ENCODE results near the gene IPO13. TPM values are rescaled to one million over a fixed set of nuclear protein-coding genes. Genes with fewer than 3 reads are reported as not detected.

Gene IPO13
- total RNA-seq, 2 experiments from 2014 or later: 25.3 to 29.4 TPM

DNA sequence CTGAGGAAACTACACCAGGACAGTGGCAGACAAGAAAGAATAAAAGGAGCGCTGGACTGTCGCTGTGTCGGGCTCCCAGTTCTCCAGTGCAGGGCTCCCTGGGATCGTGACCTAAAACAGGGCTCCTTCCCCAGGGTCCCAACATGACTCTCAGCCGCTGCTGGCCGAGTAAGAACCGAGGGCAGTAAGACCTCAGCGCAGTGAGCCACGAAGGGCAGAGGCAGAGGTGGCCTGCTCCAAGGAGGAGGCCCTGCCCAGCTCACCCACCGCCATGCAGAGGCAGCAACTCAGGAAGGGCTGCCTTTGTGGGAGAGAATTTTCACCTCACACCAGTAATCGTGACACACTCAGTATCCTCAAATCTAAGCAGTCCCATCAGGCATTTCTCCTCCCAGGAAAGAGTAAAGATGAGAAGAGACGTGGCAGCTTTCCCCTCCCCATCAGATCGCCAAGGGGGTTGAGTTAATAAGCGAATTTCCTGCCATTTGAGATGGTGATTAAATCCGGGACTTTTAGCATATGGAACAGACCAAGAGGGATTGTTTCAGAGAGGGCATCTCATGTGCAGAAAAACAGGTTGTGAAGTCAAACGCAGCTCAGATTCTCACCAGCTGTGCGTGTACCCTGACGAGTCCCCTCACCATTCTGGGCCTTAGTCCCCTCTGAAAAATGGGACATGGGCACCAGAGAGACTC, 32.9 kb upstream of the IPO13 start:
- Mint-ChIP-seq H3K27me3 (no peaks in the 10 kb centered on the region), H3K27ac (no peak overlapping the region), H3K4me3 (no peak overlapping the region), H3K4me1 (no peaks in the 10 kb centered on the region), H3K9me3 (ENCODE audit: low read depth) (no peaks in the 10 kb centered on the region), H3K36me3 (no peaks in the 10 kb centered on the region)
- ATAC-seq (no peak), DNase-seq (no peak)
- CTCF ChIA-PET: no interaction called here

DNA sequence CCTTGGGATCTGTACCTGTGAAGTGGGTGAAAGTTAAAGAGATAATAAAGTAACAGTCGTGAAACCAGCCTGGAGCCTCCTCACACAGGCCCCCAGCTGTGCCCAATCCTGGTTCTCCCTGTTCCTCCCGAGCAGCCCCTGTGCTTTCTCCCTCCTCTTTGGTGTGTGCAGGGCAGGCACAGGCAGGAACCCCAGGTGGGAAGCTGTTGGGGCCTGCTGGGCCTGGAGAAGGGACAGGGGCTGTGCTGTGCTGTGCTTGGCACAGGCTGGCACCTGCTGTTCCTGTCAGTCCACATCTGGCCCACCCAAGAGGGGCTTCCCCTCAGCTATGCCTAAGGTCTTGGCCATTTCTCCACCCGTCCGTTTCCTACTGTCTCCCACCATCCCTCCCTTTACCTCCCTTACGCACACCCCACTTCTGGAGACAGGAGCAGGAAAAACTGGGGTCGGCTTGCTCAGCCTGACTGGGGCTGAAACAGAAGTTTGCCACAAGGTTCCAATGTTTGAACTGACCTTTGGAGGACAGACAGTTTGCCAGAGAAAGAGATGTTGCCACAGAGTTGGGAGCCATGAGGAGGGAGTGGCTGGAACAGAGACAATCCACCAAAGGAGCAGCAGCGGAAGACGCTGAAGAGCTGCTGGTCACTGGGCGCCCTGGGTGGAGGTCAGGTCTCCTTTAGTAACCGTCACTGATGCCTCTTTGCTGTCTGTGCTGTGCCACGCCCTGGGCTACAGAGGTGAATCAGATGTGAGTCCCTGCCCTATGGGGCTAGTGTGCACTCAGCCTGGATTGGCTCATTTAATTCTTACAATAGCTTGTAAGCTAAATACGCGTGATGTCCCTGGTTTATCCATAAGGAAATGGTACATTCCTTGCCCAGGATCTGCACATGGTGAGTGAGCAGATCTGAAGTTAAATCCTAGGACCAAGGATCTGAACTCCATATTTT, 31.9 kb upstream of the IPO13 start:
- Mint-ChIP-seq H3K4me1 (peaks cover 7% of the 10 kb centered on the region), H3K27ac (no peak overlapping the region), H3K9me3 (ENCODE audit: low read depth) (no peaks in the 10 kb centered on the region), H3K27me3 (no peaks in the 10 kb centered on the region), H3K36me3 (no peaks in the 10 kb centered on the region), H3K4me3 (no peak overlapping the region)
- CTCF ChIA-PET: interaction anchor here (1.5 kb wide), 1 partner anchor 152 kb away, joined by 4 read pairs; no protein-coding TSS in a partner anchor
- DNase-seq: no peak
- no peak for ATAC-seq

DNA sequence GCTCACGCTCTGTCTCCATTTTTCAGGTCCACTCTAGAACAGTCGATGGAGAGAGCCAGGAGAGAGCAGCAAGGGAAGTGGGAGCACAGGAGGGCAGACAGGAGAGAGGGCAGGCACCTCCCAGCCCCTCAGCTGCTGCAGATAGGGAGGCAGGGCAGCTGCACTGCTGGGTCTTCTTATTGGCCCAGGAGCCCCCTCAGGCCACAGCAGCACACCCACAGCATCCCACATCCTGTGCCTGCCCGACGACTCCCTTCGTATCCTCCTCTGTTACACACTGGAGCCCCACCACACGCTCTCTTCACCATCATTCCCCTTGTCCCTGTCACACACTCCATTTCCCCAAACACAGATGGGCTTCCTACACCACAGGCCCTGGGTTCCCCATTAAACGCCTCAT, 26.8 kb upstream of the IPO13 start:
- ATAC-seq (peak; percentile 12), DNase-seq (no peak)
- Mint-ChIP-seq H3K36me3 (no peaks in the 10 kb centered on the region), H3K27ac (peak overlapping the region; percentile 14), H3K4me1 (peaks cover 11% of the 10 kb centered on the region), H3K9me3 (ENCODE audit: low read depth) (no peaks in the 10 kb centered on the region), H3K4me3 (no peak overlapping the region), H3K27me3 (no peaks in the 10 kb centered on the region)
- CTCF ChIA-PET: interaction anchor here (1.0 to 2.9 kb wide), 2 partner anchors 14 to 157 kb away, joined by 6 to 11 read pairs; partner anchors contain the start of gene ARTN

DNA sequence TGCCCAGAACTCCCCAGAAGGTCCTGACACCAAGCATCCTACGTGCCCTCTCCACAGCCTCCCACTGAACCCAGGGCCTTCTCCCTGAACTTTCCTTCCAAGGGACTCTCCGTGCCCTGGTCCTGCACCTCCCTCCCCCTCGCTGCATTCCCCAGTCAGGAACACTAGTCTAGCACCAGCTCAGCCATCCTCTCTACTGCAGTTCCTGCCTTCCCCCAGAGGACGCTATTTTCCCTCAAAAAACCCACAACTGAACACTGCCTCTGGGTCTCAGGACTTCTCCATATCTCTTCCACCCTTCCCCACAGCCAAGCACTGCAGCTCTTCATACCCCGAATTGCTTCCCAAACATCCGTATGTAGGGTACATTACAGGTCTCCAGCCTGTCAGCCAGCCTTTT, 25.7 kb upstream of the IPO13 start:
- no peak overlapping the region for H3K27ac Mint-ChIP-seq
- ATAC-seq (no peak), DNase-seq (no peak)
- no peaks in the 10 kb centered on the region for H3K9me3 Mint-ChIP-seq (ENCODE audit: low read depth)
- H3K36me3 Mint-ChIP-seq: no peaks in the 10 kb centered on the region
- H3K4me1 Mint-ChIP-seq: peaks cover 11% of the 10 kb centered on the region
- H3K27me3 Mint-ChIP-seq: no peaks in the 10 kb centered on the region
- CTCF ChIA-PET: interaction anchor here (2.9 kb wide), 1 partner anchor 13 kb away, joined by 11 read pairs; the partner anchor contains the start of gene ARTN
- H3K4me3 Mint-ChIP-seq: no peak overlapping the region

DNA sequence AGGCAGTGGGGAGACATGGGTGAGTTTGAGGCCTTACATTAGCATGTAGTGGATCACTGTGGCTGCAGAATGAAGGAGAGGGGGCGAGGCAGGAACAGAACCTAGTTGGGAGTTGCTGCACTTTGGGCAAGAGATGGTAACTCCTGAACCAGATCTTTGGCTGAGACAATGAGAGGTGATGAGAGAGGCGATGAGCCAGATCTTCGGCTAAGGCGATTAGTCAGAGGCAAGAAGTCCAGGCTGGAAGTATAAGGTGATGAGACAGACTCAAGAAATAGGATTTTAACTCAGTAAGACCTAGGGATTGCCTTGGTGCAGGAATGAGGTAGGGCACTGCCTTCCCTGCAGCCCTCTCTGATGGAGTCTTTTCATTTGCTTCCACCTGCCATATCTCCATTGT, 22.2 kb upstream of the IPO13 start:
- DNase-seq (no peak), ATAC-seq (no peak)
- H3K4me1 Mint-ChIP-seq: peaks cover 7% of the 10 kb centered on the region
- H3K9me3 Mint-ChIP-seq (ENCODE audit: low read depth): no peaks in the 10 kb centered on the region
- H3K27me3 Mint-ChIP-seq: no peaks in the 10 kb centered on the region
- H3K36me3 Mint-ChIP-seq: no peaks in the 10 kb centered on the region
- H3K27ac Mint-ChIP-seq: no peak overlapping the region
- no peak overlapping the region for H3K4me3 Mint-ChIP-seq
- CTCF ChIA-PET: interaction anchor here (2.3 kb wide), 1 partner anchor 10 kb away, joined by 13 read pairs; no protein-coding TSS in a partner anchor

DNA sequence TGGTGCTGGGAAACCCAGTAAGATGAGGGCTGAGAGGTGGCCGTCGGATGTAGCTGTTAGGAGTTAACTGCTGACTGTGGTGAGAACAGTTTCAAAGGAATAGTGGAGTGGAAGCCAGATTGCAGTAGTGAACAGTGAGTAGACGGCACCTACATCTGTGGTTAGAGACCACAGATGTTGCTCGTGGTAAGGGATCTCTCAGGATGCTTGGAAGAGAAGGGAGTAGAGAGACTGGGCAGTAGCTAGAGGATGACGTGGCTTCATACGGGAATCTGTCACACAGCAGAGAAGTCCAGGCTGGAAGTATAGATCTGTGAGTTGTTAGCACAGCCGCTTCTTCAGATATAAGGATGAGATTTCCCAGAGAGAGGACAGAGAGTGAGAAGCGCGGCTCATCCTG, 20.9 kb upstream of the IPO13 start:
- no peaks in the 10 kb centered on the region for H3K27me3 Mint-ChIP-seq

DNA sequence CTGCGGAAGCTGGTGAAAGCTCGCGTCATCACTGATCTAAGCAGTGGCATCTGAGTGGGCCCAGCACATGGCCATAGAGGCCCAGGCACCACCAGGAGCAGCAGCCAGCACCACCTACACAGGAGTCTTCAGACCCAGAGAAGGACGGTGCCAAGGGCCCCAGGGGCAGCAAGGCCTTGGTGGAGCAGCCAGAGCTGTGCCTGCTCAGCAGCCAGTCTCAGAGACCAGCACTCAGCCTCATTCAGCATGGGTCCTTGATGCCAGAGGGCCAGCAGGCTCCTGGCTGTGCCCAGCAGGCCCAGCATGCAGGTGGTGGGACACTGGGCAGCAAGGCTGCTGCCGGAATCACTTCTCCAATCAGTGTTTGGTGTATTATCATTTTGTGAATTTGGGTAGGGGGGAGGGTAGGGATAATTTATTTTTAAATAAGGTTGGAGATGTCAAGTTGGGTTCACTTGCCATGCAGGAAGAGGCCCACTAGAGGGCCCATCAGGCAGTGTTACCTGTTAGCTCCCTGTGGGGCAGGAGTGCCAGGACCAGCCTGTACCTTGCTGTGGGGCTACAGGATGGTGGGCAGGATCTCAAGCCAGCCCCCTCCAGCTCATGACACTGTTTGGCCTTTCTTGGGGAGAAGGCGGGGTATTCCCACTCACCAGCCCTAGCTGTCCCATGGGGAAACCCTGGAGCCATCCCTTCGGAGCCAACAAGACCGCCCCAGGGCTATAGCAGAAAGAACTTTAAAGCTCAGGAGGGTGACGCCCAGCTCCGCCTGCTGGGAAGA, 16.4 kb upstream of the IPO13 start:
- H3K36me3 Mint-ChIP-seq: peaks cover 2% of the 10 kb centered on the region
- peaks cover 4% of the 10 kb centered on the region for H3K4me1 Mint-ChIP-seq
- peaks cover 17% of the 10 kb centered on the region for H3K27me3 Mint-ChIP-seq
- CTCF ChIA-PET: interaction anchor here (0.8 to 2.5 kb wide), 7 partner anchors 9 to 400 kb away, joined by 3 to 7 read pairs (median 5); no protein-coding TSS in a partner anchor
- no peaks in the 10 kb centered on the region for H3K9me3 Mint-ChIP-seq (ENCODE audit: low read depth)
- no peak overlapping the region for H3K27ac Mint-ChIP-seq
- no peak overlapping the region for H3K4me3 Mint-ChIP-seq
- no peak for DNase-seq
- ATAC-seq: no peak

More for the DNA sequence above, 20.9 kb upstream of the IPO13 start:
- Mint-ChIP-seq H3K27ac (no peak overlapping the region), H3K36me3 (no peaks in the 10 kb centered on the region), H3K4me3 (no peak overlapping the region), H3K9me3 (ENCODE audit: low read depth) (no peaks in the 10 kb centered on the region), H3K4me1 (no peaks in the 10 kb centered on the region)
- DNase-seq: no peak
- CTCF ChIA-PET: interaction anchor here (2.3 kb wide), 1 partner anchor 9 kb away, joined by 13 read pairs; no protein-coding TSS in a partner anchor
- no peak for ATAC-seq

DNA sequence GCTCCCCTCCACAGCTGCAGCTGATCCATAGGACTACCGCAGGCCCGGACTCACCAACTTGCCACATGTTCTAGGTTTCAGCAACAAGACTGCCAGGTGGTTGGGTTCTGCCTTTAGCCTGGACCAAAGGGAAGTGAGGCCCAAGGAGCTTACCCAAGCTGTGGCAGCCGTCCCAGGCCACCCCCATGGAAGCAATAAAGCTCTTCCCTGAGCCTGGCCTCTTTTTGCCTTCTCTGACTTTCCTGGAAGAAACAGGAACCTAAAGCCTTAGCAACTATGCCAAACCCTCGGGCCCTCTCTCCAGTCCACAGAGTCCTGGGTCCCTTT, 15.8 kb upstream of the IPO13 start:
- ATAC-seq: no peak
- H3K4me1 Mint-ChIP-seq: peaks cover 4% of the 10 kb centered on the region
- H3K9me3 Mint-ChIP-seq (ENCODE audit: low read depth): no peaks in the 10 kb centered on the region
- H3K4me3 Mint-ChIP-seq: no peak overlapping the region
- no peak for DNase-seq
- H3K27me3 Mint-ChIP-seq: peaks cover 20% of the 10 kb centered on the region
- CTCF ChIA-PET: interaction anchor here (1.0 to 2.5 kb wide), 6 partner anchors 8 to 401 kb away, joined by 3 to 7 read pairs (median 5); no protein-coding TSS in a partner anchor
- H3K27ac Mint-ChIP-seq: no peak overlapping the region
- peaks cover 2% of the 10 kb centered on the region for H3K36me3 Mint-ChIP-seq

DNA sequence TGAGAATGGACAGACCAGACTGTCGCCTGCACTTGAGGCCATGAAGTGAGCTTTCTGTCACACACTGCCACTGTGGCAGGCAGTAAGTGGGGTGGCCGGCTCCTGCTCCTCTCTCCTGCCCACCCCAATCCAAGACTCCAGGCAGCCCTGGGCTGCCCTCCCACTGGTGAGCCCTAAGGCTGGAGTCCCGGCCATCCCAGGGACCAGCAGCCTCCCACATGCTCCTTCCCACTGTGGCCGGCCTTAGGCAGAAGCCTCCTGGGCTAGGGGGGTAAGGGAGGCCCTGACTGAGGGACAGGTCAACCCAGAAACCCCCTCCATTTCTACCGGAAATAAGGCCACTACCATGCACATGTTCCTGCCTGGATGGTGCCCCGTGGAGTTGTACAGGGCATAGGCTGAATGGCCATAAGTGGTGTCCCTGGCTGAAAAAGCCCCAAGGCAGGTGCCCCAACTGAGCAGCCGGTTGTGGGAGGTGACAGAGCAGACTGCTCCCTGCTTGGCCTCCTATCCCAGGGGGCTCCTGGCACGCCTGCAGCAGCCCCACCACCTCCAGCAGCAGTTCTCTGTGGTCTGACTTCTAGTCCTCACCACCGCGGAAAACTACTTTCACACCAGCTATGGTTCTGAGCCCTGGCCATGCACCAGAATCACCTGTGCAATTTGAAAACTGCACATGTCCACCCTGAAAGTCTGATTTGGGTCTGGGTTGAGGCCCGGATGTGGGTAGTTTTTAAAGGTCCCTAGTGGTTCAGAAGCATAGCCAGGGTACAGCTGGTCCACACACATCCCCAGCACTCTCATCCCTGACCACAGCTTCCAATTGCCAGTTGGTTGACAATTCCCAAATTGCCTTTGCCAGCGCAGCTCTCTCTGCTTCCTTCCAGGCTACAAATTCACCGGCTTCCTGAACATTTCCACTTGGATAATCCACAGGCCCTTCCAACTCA, 14.8 kb upstream of the IPO13 start:
- no peak for ATAC-seq
- Mint-ChIP-seq H3K9me3 (ENCODE audit: low read depth) (no peaks in the 10 kb centered on the region), H3K36me3 (peaks cover 2% of the 10 kb centered on the region), H3K4me3 (no peak overlapping the region), H3K27ac (no peak overlapping the region), H3K27me3 (peaks cover 24% of the 10 kb centered on the region), H3K4me1 (peaks cover 4% of the 10 kb centered on the region)
- CTCF ChIA-PET: interaction anchor here (0.9 to 7.2 kb wide), 6 partner anchors 12 to 408 kb away, joined by 3 to 202 read pairs (median 7); partner anchors contain the start of gene IPO13
- DNase-seq: no peak

DNA sequence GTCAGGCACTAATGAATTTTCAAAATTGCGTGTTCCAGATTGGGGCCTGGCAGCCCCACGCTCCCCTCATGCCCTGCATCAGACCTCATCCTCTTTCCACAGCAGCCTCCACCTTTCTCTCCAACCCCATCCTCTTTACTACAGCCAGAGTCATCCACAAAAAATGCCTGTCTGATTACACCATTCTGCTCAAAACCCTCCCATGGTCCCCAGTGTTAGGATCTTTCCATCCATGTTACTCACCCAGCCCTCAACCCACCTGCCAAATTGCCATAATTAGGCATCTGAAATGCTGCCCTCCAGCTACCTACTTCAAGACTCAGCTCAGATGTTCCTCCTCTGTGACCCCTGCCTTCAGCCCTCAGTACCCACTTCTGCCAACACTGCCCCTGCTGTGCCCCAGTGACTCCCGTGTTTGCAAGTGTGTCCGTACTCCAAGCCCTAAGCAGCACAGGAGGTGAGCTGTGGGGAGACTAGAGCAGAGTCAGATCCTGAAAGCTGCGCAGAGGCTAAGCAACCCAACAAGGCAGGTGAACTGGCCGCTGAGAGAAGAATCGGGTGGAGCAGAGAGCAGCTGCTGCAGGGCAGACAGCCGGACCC, 13.9 kb upstream of the IPO13 start:
- CTCF ChIA-PET: interaction anchor here (0.9 to 7.2 kb wide), 5 partner anchors 13 to 408 kb away, joined by 3 to 202 read pairs (median 11); partner anchors contain the start of gene IPO13
- no peaks in the 10 kb centered on the region for H3K9me3 Mint-ChIP-seq (ENCODE audit: low read depth)
- H3K4me1 Mint-ChIP-seq: peaks cover 4% of the 10 kb centered on the region
- peaks cover 2% of the 10 kb centered on the region for H3K36me3 Mint-ChIP-seq
- H3K27ac Mint-ChIP-seq: no peak overlapping the region
- H3K27me3 Mint-ChIP-seq: peaks cover 24% of the 10 kb centered on the region
- ATAC-seq (no peak), DNase-seq (no peak)
- no peak overlapping the region for H3K4me3 Mint-ChIP-seq

DNA sequence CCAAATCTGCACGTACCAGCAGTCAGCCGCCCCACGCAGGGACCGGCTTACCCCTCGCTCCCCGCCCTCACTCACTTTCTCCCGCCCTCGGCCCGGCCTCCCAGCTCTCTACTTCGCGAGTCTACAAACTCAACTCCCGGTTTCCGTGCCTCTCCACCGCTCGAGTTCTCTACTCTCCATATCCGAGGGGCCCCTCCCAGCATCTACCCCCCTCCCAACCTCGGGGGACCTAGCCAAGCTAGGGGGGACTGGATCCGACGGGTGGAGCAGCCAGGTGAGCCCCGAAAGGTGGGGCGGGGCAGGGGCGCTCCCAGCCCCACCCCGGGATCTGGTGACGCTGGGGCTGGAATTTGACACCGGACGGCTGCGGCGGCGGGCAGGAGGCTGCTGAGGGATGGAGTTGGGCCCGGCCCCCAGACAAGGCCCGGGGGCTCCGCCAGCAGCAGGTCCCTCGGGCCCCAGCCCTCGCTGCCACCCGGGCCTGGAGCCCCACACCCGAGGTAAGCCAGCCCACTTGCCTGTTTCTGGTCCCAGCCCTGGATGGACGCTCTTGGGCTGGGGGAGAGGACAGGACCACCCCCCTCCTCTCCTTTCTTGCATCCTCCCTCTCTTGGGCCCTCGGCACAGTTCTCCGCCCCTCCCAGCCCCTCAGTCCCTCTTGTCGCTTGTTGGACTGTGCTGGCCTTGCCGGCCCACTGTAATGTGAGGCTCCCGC, 13.2 kb upstream of the IPO13 start, which contains the start of gene ARTN:
ARTN (plus strand) TSS at position 416 of the 715 bp plus-strand sequence. CDS start 1,856 bp downstream, outside the sequence.
- CTCF ChIA-PET: interaction anchor here (0.8 to 7.2 kb wide), 35 partner anchors 8 to 707 kb away, joined by 3 to 202 read pairs (median 6); partner anchors contain the start of genes ATP6V0B, IPO13 and PTPRF
- peaks cover 24% of the 10 kb centered on the region for H3K27me3 Mint-ChIP-seq
- H3K4me1 Mint-ChIP-seq: peaks cover 4% of the 10 kb centered on the region
- ATAC-seq (no peak), DNase-seq (no peak)
- peaks cover 2% of the 10 kb centered on the region for H3K36me3 Mint-ChIP-seq
- no peaks in the 10 kb centered on the region for H3K9me3 Mint-ChIP-seq (ENCODE audit: low read depth)
- H3K4me3 Mint-ChIP-seq: no peak within 1 kb of the TSS
- peak within 1 kb of the TSS; percentile 20 for H3K27ac Mint-ChIP-seq
